KMS-11 (cell line): Measurements from ENCODE around the gene RAE1.

ENCODE experiments used
- H2AFZ ChIP-seq: fragments of 200-600 bp; sonication (generic); 2 replicates; pipeline ENCODE4 v1.6.1; 2016; ENCODE audit warnings: antibody characterized with exemption, mixed run types, low read depth
- H3K27ac ChIP-seq: fragments of 200-600 bp; sonication (generic); 2 replicates; pipeline ENCODE4 v1.6.1; 2016; ENCODE audit warnings: mild to moderate bottlenecking, mixed run types
- H3K27me3 ChIP-seq: fragments of 200-600 bp; sonication (generic); 2 replicates; pipeline ENCODE4 v1.6.1; 2017; ENCODE audit warnings: mild to moderate bottlenecking, low read depth, mixed run types, moderate library complexity; ENCODE audit not compliant: insufficient read depth
- H3K36me3 ChIP-seq: fragments of 200-600 bp; sonication (generic); 2 replicates; pipeline ENCODE4 v1.6.1; 2017; ENCODE audit warnings: mild to moderate bottlenecking, mixed run types; ENCODE audit not compliant: insufficient read depth
- H3K4me1 ChIP-seq: fragments of 200-600 bp; sonication (generic); 2 replicates; pipeline ENCODE4 v1.6.1; 2016; ENCODE audit warnings: mild to moderate bottlenecking, low read depth, mixed run types; ENCODE audit not compliant: poor library complexity, severe bottlenecking
- H3K4me2 ChIP-seq: fragments of 200-600 bp; sonication (generic); 2 replicates; pipeline ENCODE4 v1.7.0; 2016; ENCODE audit warnings: mild to moderate bottlenecking, mixed run types
- H3K4me3 ChIP-seq: fragments of 200-600 bp; sonication (generic); IDR thresholded peaks from 2 replicates; pipeline ENCODE4 v1.6.1; 2017; ENCODE audit warnings: low read depth, low read length, mixed read lengths; ENCODE audit not compliant: insufficient read depth
- H3K79me2 ChIP-seq: fragments of 200-600 bp; sonication (generic); 2 replicates; pipeline ENCODE4 v1.6.1; 2016; ENCODE audit warnings: low read depth, mixed run types; ENCODE audit not compliant: insufficient read depth
- H3K9ac ChIP-seq: fragments of 200-600 bp; sonication (generic); 2 replicates; pipeline ENCODE4 v1.6.1; 2016; ENCODE audit warnings: mild to moderate bottlenecking, mixed run types
- H4K20me1 ChIP-seq: fragments of 200-600 bp; sonication (generic); 2 replicates; pipeline ENCODE4 v1.6.1; 2016; ENCODE audit warnings: mild to moderate bottlenecking, mixed run types; ENCODE audit not compliant: insufficient read depth
- TF ChIP-seq, protein P1 (sequence below): fragments of 200-600 bp; sonication (generic); conservative IDR thresholded peaks from 2 replicates; pipeline ENCODE4 v1.6.1; 2017; ENCODE audit warnings: low read depth, mild to moderate bottlenecking, antibody characterized with exemption, low read length, moderate library complexity, mixed read lengths

RAE1 gene

GRCh38 chr20:57387463-57387862 is 36.4 kb downstream of the RAE1 start:
- H3K36me3 ChIP-seq = no peaks in the 10 kb centered on the region
- no peak overlapping the region for H3K9ac ChIP-seq
- H3K27ac ChIP-seq = no peak overlapping the region
- no peak overlapping the region for H3K4me2 ChIP-seq
- TF ChIP-seq, protein P1, sequence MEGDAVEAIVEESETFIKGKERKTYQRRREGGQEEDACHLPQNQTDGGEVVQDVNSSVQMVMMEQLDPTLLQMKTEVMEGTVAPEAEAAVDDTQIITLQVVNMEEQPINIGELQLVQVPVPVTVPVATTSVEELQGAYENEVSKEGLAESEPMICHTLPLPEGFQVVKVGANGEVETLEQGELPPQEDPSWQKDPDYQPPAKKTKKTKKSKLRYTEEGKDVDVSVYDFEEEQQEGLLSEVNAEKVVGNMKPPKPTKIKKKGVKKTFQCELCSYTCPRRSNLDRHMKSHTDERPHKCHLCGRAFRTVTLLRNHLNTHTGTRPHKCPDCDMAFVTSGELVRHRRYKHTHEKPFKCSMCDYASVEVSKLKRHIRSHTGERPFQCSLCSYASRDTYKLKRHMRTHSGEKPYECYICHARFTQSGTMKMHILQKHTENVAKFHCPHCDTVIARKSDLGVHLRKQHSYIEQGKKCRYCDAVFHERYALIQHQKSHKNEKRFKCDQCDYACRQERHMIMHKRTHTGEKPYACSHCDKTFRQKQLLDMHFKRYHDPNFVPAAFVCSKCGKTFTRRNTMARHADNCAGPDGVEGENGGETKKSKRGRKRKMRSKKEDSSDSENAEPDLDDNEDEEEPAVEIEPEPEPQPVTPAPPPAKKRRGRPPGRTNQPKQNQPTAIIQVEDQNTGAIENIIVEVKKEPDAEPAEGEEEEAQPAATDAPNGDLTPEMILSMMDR = no peak
- peaks cover 19% of the 10 kb centered on the region for H3K4me1 ChIP-seq
- H3K4me3 ChIP-seq = no peak overlapping the region
- no peak overlapping the region for H2AFZ ChIP-seq
- no peaks in the 10 kb centered on the region for H3K27me3 ChIP-seq
- 0 out of 2 replicates have a peak, but pooled peaks cover 3% of the 10 kb centered on the region for H4K20me1 ChIP-seq
- H3K79me2 ChIP-seq = peaks cover 6% of the 10 kb centered on the region

DNA sequence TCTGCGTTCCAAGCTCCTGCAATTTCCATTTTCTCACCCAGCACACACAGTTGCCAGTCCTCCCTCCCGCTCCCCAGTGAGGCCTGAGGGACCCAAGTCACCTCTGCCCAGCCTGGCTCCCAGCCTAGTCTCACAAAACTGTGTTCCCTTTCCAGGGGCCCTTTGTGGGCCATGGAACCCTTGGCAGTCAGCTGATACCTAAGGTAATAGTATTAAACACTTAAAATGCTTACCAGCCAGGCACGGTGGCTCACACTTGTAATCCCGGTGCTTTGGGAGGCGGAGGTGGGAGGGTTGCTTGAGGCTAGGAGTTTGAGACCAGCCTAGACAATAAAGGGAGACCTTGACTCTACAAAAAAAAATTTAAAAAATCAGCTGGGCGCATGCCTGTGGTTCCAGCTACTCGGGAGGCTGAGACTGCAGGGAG is 36.9 kb downstream of the RAE1 start:
- Histone ChIP-seq H3K36me3 (no peaks in the 10 kb centered on the region), H3K4me2 (no peak overlapping the region), H3K9ac (no peak overlapping the region), H2AFZ (no peak overlapping the region), H3K4me1 (peaks cover 19% of the 10 kb centered on the region), H4K20me1 (0 out of 2 replicates have a peak, but pooled peaks cover 3% of the 10 kb centered on the region), H3K4me3 (no peak overlapping the region), H3K27ac (no peak overlapping the region), H3K27me3 (no peaks in the 10 kb centered on the region), H3K79me2 (peaks cover 10% of the 10 kb centered on the region)
- TF ChIP-seq, protein P1 = no peak

- Histone ChIP-seq H3K27ac (peak overlapping the region; percentile 55), H3K79me2 (peaks cover 22% of the 10 kb centered on the region), H3K4me1 (peaks cover 30% of the 10 kb centered on the region), H3K9ac (peak overlapping the region; percentile 75), H2AFZ (peak overlapping the region; percentile 85), H3K4me3 (no peak overlapping the region), H3K36me3 (no peaks in the 10 kb centered on the region), H3K4me2 (peak overlapping the region; percentile 97), H4K20me1 (0 out of 2 replicates have a peak, but pooled peaks cover 3% of the 10 kb centered on the region), H3K27me3 (no peaks in the 10 kb centered on the region)
- TF ChIP-seq, protein P1 = peak; percentile 28; the same call in 1 of the 2 replicates
Observed at GRCh38 chr20:57388953-57389694, 38.1 kb downstream of the RAE1 start.

DNA sequence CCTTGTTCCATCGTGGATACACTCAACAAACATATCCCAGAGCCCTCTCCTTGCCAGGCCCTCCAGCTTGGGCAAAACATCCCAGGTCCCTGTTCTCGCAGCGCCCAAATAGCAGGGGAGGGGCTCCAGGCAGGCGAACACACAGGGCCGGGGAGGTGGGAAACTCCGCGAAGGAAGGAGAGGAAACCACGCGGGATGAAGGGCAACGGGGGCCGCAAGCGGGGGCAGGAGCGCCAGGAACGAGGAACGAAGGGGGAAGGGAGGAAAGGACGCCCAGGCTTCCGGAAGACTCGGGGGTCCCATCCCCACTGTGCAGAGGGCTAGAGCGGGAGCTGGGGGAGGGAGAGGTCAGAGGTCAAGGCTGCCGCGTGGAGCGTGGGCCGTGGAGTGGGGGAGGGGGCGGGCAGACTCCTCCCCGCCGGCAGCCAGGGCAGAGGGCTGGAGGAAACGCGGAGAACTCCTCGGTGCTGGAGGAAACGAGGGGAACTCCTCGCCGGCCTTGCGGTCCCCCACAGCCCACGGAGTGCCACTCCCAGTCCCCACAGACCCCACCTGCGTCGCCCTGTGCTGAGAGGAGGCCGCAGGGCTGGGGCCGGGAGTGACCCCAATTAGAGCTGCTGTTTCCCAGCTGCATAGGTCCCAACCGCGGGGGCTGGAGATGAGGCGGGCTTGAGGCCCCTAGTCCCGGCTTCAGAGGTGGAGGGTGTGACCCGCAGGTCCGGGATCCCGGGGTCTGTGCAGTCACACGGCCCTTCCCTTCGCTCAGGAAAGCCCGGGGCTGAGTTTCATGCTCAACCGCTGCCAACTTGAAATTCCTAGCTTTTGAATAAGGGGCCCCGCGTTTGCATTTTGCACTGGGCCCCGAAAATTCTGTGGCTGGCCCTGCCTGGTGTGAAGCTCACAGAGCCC is 38.9 kb downstream of the RAE1 start:
- peaks cover 38% of the 10 kb centered on the region for H3K4me1 ChIP-seq
- 0 out of 2 replicates have a peak, but pooled peaks cover 6% of the 10 kb centered on the region for H4K20me1 ChIP-seq
- H3K27me3 ChIP-seq = no peaks in the 10 kb centered on the region
- peaks cover 3% of the 10 kb centered on the region; the same call in 1 of the 2 replicates for H3K36me3 ChIP-seq
- TF ChIP-seq, protein P1 = 0 out of 2 replicates have a peak, but pooled peaks have one; percentile 4
- peaks cover 30% of the 10 kb centered on the region for H3K79me2 ChIP-seq
- H2AFZ ChIP-seq = peak overlapping the region; percentile 85
- H3K9ac ChIP-seq = peak overlapping the region; percentile 75
- peak overlapping the region; percentile 97 for H3K4me2 ChIP-seq
- H3K4me3 ChIP-seq = no peak overlapping the region
- H3K27ac ChIP-seq = peak overlapping the region; percentile 55
